H9 (cell line): ENCODE data around the gene TRABD2B. TPM values are rescaled to one million over a fixed set of nuclear protein-coding genes. Genes with fewer than 3 reads are reported as not detected.

ENCODE experiments used
- DNase-seq: peaks from one replicate; pipeline ENCODE4 v3.0.0-alpha.2; 2017
- H2AFZ ChIP-seq: one replicate; pipeline ENCODE4 v1.6.1; 2013; ENCODE audit warnings: mild to moderate bottlenecking, low read length, control low read depth, moderate library complexity
- H2AK5ac ChIP-seq: 2 replicates; pipeline ENCODE4 v1.6.1; 2013; ENCODE audit warnings: low read length, control low read depth, mixed read lengths; ENCODE audit not compliant: insufficient read length
- H2BK120ac ChIP-seq: one replicate; pipeline ENCODE4 v1.6.1; 2013; ENCODE audit warnings: low read depth, mild to moderate bottlenecking, low read length, control low read depth, inconsistent platforms; ENCODE audit not compliant: poor library complexity, severe bottlenecking
- H2BK12ac ChIP-seq: 2 replicates; pipeline ENCODE4 v1.6.1; 2013; ENCODE audit warnings: low read length, control low read depth, mixed read lengths, low read depth; ENCODE audit not compliant: insufficient read length
- H2BK15ac ChIP-seq: 2 replicates; pipeline ENCODE4 v1.6.1; 2013; ENCODE audit warnings: low read depth, low read length, control low read depth
- H2BK20ac ChIP-seq: one replicate; pipeline ENCODE4 v1.6.1; 2013; ENCODE audit warnings: low read depth, mild to moderate bottlenecking, low read length, control low read depth, inconsistent platforms; ENCODE audit not compliant: poor library complexity, severe bottlenecking
- H2BK5ac ChIP-seq: 2 replicates; pipeline ENCODE4 v1.6.1; 2013; ENCODE audit warnings: low read length, control low read depth, mixed read lengths; ENCODE audit not compliant: insufficient read length
- H3K14ac ChIP-seq: 2 replicates; pipeline ENCODE4 v1.6.1; 2013; ENCODE audit warnings: low read length, control low read depth; ENCODE audit not compliant: insufficient read depth
- H3K18ac ChIP-seq: 2 replicates; pipeline ENCODE4 v1.6.1; 2013; ENCODE audit warnings: low read depth, mild to moderate bottlenecking, mixed read lengths, low read length, control low read depth; ENCODE audit not compliant: insufficient read length
- H3K23ac ChIP-seq: 2 replicates; pipeline ENCODE4 v1.6.1; 2013; ENCODE audit warnings: low read length, control low read depth, mixed read lengths, low read depth; ENCODE audit not compliant: insufficient read length
- H3K23me2 ChIP-seq: 2 replicates; pipeline ENCODE4 v1.6.1; 2013; ENCODE audit warnings: low read depth, mild to moderate bottlenecking, mixed read lengths, low read length, control low read depth; ENCODE audit not compliant: insufficient read length, poor library complexity, severe bottlenecking
- H3K27ac ChIP-seq: 2 replicates; pipeline ENCODE4 v1.5.1; 2013; ENCODE audit warnings: low read length, control low read depth, mixed read lengths, low read depth; ENCODE audit not compliant: insufficient read length
- H3K27me3 ChIP-seq: 2 replicates; pipeline ENCODE4 v1.6.1; 2013; ENCODE audit warnings: low read length, control low read depth, inconsistent platforms; ENCODE audit not compliant: insufficient read depth
- H3K4ac ChIP-seq: 2 replicates; pipeline ENCODE4 v1.6.1; 2013; ENCODE audit warnings: low read depth, mild to moderate bottlenecking, control low read depth, inconsistent platforms, low read length, moderate library complexity
- H3K4me1 ChIP-seq: 2 replicates; pipeline ENCODE4 v1.6.1; 2013; ENCODE audit warnings: low read length, control low read depth, inconsistent platforms; ENCODE audit not compliant: insufficient read depth
- H3K4me2 ChIP-seq: 2 replicates; pipeline ENCODE4 v1.6.1; 2013; ENCODE audit warnings: low read length, control low read depth, mixed read lengths; ENCODE audit not compliant: insufficient read length, insufficient read depth
- H3K56ac ChIP-seq: 2 replicates; pipeline ENCODE4 v1.6.1; 2013; ENCODE audit warnings: low read depth, mild to moderate bottlenecking, mixed read lengths, low read length, control low read depth; ENCODE audit not compliant: insufficient read length
- H3K79me1 ChIP-seq: 2 replicates; pipeline ENCODE4 v1.6.1; 2013; ENCODE audit warnings: low read depth, mild to moderate bottlenecking, moderate library complexity, low read length, control low read depth, inconsistent platforms; ENCODE audit not compliant: insufficient read depth, poor library complexity, severe bottlenecking
- H3K79me2 ChIP-seq: 2 replicates; pipeline ENCODE4 v1.6.1; 2013; ENCODE audit warnings: low read length, control low read depth, inconsistent platforms; ENCODE audit not compliant: insufficient read depth
- H3K9ac ChIP-seq: 2 replicates; pipeline ENCODE4 v1.6.1; 2013; ENCODE audit warnings: low read length, control low read depth, mixed read lengths; ENCODE audit not compliant: insufficient read length; ENCODE audit errors: extremely low read depth
- H3K9me3 ChIP-seq: one replicate; pipeline ENCODE4 v1.6.1; 2013; ENCODE audit warnings: low read depth, low read length, inconsistent platforms; ENCODE audit not compliant: control insufficient read depth
- H3T11ph ChIP-seq: one replicate; pipeline ENCODE4 v1.6.1; 2013; ENCODE audit warnings: mild to moderate bottlenecking, low read length, control low read depth, inconsistent platforms
- H4K20me1 ChIP-seq: one replicate; pipeline ENCODE4 v1.6.1; 2013; ENCODE audit not compliant: control insufficient read depth, insufficient read length, insufficient read depth
- H4K5ac ChIP-seq: 2 replicates; pipeline ENCODE4 v1.6.1; 2013; ENCODE audit warnings: low read depth, mild to moderate bottlenecking, mixed read lengths, low read length, control low read depth; ENCODE audit not compliant: insufficient read length
- H4K8ac ChIP-seq: replicated peaks from 2 replicates; pipeline ENCODE4 v1.6.1; 2013; ENCODE audit warnings: low read length, control low read depth, mixed read lengths, low read depth; ENCODE audit not compliant: insufficient read length
- H4K91ac ChIP-seq: 2 replicates; pipeline ENCODE4 v1.6.1; 2013; ENCODE audit warnings: low read depth, mild to moderate bottlenecking, moderate library complexity, mixed read lengths, low read length, control low read depth; ENCODE audit not compliant: insufficient read length
- H3K27ac Mint-ChIP-seq, 3 experiments: 2 replicates in 2 of 3; 3 replicates in 1 of 3; pipeline ENCODE4 v1.8.0; 2020 to 2021; ENCODE audit warnings: mixed read lengths in 3 of 3, mild to moderate bottlenecking in 1 of 3, moderate library complexity in 1 of 3
- H3K27me3 Mint-ChIP-seq: 2 replicates; pipeline ENCODE4 v1.8.0; 2021; ENCODE audit warnings: low read depth, mild to moderate bottlenecking, moderate library complexity, mixed read lengths
- H3K36me3 Mint-ChIP-seq, 3 experiments: 2 replicates in 2 of 3; 3 replicates in 1 of 3; pipeline ENCODE4 v1.8.0; 2020 to 2021; ENCODE audit warnings: low read depth in 3 of 3, mixed read lengths in 3 of 3; ENCODE audit not compliant: insufficient read depth in 1 of 3
- H3K4me1 Mint-ChIP-seq, 2 experiments: 2 replicates each; pipeline ENCODE4 v1.8.0; 2020; ENCODE audit warnings: mixed read lengths in 2 of 2
- H3K4me3 Mint-ChIP-seq, 2 experiments: 2 replicates in 1 of 2; 3 replicates in 1 of 2; pipeline ENCODE4 v1.8.0; 2020 to 2021; ENCODE audit warnings: mild to moderate bottlenecking in 2 of 2, mixed read lengths in 2 of 2, moderate library complexity in 1 of 2
- H3K9me3 Mint-ChIP-seq, 2 experiments: 2 replicates in 1 of 2; 3 replicates in 1 of 2; pipeline ENCODE4 v1.8.0; 2020; ENCODE audit warnings: mild to moderate bottlenecking in 2 of 2, mixed read lengths in 2 of 2, moderate library complexity in 1 of 2
- WGBS: extraction: QIAGEN DNeasy Blood & Tissue Kit; methylation state at CpG from one replicate; pipeline ENCODE4 v1.1.7; 2013; ENCODE audit warnings: missing lambda C conversion rate, low lambda C conversion rate, mixed read lengths; ENCODE audit not compliant: insufficient read length; ENCODE audit errors: extremely low coverage; 5-methylcytosine and 5-hydroxymethylcytosine counted together
- total RNA-seq: library from RNA; stranded (reverse); gene quantifications from 2 replicates; pipeline ENCODE4 v1.2.1, GENCODE V29; 2021
- TF ChIP-seq, protein P1 (sequence below): fragments of 200-600 bp; sonication (generic); conservative IDR thresholded peaks from 3 replicates; pipeline ENCODE4 v1.8.0; 2021; ENCODE audit warnings: antibody characterized with exemption, mild to moderate bottlenecking

The TRABD2B gene
- total RNA-seq, 1 experiment from 2014 or later = 2.3 TPM

DNA sequence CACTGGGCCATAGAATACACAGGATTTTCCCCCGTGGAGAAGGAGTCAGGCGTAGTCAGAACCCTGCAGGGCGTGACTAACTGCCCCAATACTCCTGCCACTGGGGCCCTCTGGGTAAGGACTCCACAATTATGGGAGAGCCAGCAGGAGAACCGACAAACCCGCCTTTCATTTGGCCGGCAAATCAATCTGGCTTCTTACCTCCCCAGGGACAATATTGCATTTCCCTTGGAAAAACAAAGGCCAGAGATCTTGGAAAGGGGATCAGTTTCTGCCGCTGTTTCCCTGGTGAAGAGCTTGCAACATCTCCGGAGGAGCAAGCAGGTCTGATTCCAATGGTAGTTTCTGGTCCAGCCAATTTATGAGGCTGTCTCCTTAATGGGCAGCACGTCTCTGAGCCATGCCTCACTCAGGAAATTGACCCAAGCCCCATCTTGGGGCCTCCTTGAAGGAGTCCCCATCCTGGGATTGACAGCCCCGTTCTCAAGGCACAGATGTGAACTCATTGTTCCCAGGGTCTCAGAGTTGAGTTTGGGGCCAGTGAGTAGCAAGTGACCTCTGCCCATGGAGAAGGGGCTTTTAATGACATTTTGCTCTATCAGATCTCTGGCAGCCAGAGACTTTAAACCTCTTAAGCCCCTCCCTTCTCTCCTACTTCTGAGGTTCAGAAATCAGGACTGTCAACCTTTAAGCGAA, 4.3 kb downstream of the TRABD2B start:
- Mint-ChIP-seq H3K4me3 (no peak overlapping the region; a peak in 1 of 5 replicates), H3K9me3 (no peaks in the 10 kb centered on the region; a peak in 1 of 5 replicates), H3K4me1 (peaks cover 42 to 44% of the 10 kb centered on the region in 2 experiments), H3K27ac (no peak overlapping the region; a peak in 1 of 7 replicates), H3K27me3 (peaks cover 42% of the 10 kb centered on the region), H3K36me3 (peaks cover 6 to 30% (median 23%) of the 10 kb centered on the region in 3 experiments; a peak in 6 of 7 replicates)
- Histone ChIP-seq H3K14ac (no peak overlapping the region), H3K4me1 (peaks cover 2% of the 10 kb centered on the region; the same call in 1 of the 2 replicates), H3K18ac (no peak overlapping the region), H3K9me3 (no peaks in the 10 kb centered on the region), H3K27ac (no peak overlapping the region), H3K4ac (no peak overlapping the region), H2AK5ac (no peak overlapping the region), H2AFZ (no peak overlapping the region), H3K79me1 (no peaks in the 10 kb centered on the region), H2BK20ac (no peak overlapping the region), H3K9ac (no peak overlapping the region), H3K27me3 (peaks cover 5% of the 10 kb centered on the region; the same call in 1 of the 2 replicates), H3T11ph (no peak overlapping the region), H2BK12ac (no peak overlapping the region), H3K56ac (no peak overlapping the region), H4K5ac (no peak overlapping the region), H2BK120ac (no peak overlapping the region), H3K79me2 (no peaks in the 10 kb centered on the region), H3K23me2 (peaks cover 3% of the 10 kb centered on the region), H3K4me2 (no peak overlapping the region), H3K23ac (no peak overlapping the region), H2BK5ac (no peak overlapping the region), H4K91ac (no peak overlapping the region), H2BK15ac (no peak overlapping the region), H4K8ac (no peak overlapping the region), H4K20me1 (peaks cover 2% of the 10 kb centered on the region)
- no CpG with 5 or more reads among the region's 11 CpGs for WGBS
- DNase-seq = peak; percentile 31
- TF ChIP-seq, protein P1, sequence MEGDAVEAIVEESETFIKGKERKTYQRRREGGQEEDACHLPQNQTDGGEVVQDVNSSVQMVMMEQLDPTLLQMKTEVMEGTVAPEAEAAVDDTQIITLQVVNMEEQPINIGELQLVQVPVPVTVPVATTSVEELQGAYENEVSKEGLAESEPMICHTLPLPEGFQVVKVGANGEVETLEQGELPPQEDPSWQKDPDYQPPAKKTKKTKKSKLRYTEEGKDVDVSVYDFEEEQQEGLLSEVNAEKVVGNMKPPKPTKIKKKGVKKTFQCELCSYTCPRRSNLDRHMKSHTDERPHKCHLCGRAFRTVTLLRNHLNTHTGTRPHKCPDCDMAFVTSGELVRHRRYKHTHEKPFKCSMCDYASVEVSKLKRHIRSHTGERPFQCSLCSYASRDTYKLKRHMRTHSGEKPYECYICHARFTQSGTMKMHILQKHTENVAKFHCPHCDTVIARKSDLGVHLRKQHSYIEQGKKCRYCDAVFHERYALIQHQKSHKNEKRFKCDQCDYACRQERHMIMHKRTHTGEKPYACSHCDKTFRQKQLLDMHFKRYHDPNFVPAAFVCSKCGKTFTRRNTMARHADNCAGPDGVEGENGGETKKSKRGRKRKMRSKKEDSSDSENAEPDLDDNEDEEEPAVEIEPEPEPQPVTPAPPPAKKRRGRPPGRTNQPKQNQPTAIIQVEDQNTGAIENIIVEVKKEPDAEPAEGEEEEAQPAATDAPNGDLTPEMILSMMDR = no peak
